Sigmoid colon (tissue), 7 donors: ENCODE measurements around the gene PTPRD. TPM values are rescaled to one million over a fixed set of nuclear protein-coding genes. Genes with fewer than 3 reads are reported as not detected.

ENCODE experiments used
- DNase-seq: peaks from one replicate; pipeline ENCODE4 v3.0.0-alpha.2; 2019
- H3K27ac ChIP-seq, 4 donors: fragments of 200-600 bp; sonication (generic); one replicate each; pipeline ENCODE4 v1.5.1; 2016 to 2019; ENCODE audit warnings: mild to moderate bottlenecking in 1 of 4
- H3K27me3 ChIP-seq, 3 donors: fragments of 200-600 bp; sonication (generic); one replicate each; pipeline ENCODE4 v1.5.1; 2019; ENCODE audit warnings: mild to moderate bottlenecking in 1 of 3
- H3K36me3 ChIP-seq, 4 donors: fragments of 200-600 bp; sonication (generic); one replicate each; pipeline ENCODE4 v1.5.1; 2016 to 2019
- H3K4me1 ChIP-seq, 4 donors: fragments of 200-600 bp; sonication (generic); one replicate each; pipeline ENCODE4 v1.5.1; 2017 to 2019
- H3K4me3 ChIP-seq, 4 donors: fragments of 200-600 bp; sonication (generic); one replicate each; pipeline ENCODE4 v1.5.1; 2017 to 2019; ENCODE audit warnings: mild to moderate bottlenecking in 2 of 4, moderate library complexity in 1 of 4
- H3K9me3 ChIP-seq, 4 donors: fragments of 200-600 bp in 3 of 4; sonication (generic) in 3 of 4; one replicate each; pipeline versions ENCODE4 v1.5.1 to v1.6.1; 2013 to 2019
- CTCF ChIP-seq, 4 experiments: fragments of 450-650 bp in 3 of 4; fragments of 200-600 bp in 1 of 4; IDR thresholded peaks; one replicate each; pipeline ENCODE4 v1.5.1; 2016 to 2019; ENCODE audit warnings: antibody characterized with exemption in 4 of 4, mild to moderate bottlenecking in 3 of 4, moderate library complexity in 2 of 4
- EP300 ChIP-seq, 4 donors: sonication (generic); formaldehyde crosslinking; IDR thresholded peaks; one replicate each; pipeline ENCODE4 v1.6.1; 2017; ENCODE audit warnings: antibody characterized with exemption in 4 of 4
- POLR2A ChIP-seq, 2 donors: fragments of 450-650 bp; IDR thresholded peaks; one replicate each; pipeline ENCODE4 v1.6.1; 2016; ENCODE audit warnings: antibody characterized with exemption in 2 of 2, mild to moderate bottlenecking in 2 of 2, moderate library complexity in 2 of 2
- POLR2AphosphoS5 ChIP-seq, 4 donors: sonication (generic); formaldehyde crosslinking; IDR thresholded peaks; one replicate each; pipeline ENCODE4 v1.6.1; 2017; ENCODE audit warnings: antibody characterized with exemption in 4 of 4
- WGBS, 2 donors: extraction: QIAGEN DNeasy Blood & Tissue Kit; methylation state at CpG; one replicate each; pipeline ENCODE4 v1.1.7; 2013; 5-methylcytosine and 5-hydroxymethylcytosine counted together
- intact Hi-C: fragments of 100-400 bp; cut with DNase I; formaldehyde crosslinking; loops from one replicate; pipeline ENCODE4 v1.15.1; 2023
- polyA plus RNA-seq, 3 donors: library from polyadenylated mRNA; stranded (reverse); fragments of 200-250 nt; gene quantifications; one replicate each; pipeline ENCODE4 v1.2.3, GENCODE V29; 2013
- total RNA-seq, 4 donors: library from RNA; depleted of rRNA; stranded (reverse); fragments of >200 nt; gene quantifications; one replicate each; pipeline ENCODE4 v1.1.0, GENCODE V29; 2016
- donor health status: healthy with polysubstance abuse.
- donor health status: Bipolar disorder and iron deficiency.
- donor health status: healthy.

PTPRD gene
- total and polyA plus RNA-seq, 7 donors, result 1.2 to 18.3 (median 6.3) TPM

- no peaks in the 10 kb centered on the region for H3K27me3 ChIP-seq
- 76 to 84% methylated on average over 2 of the region's 2 CpGs for WGBS, 2 donors
- no peak overlapping the region for H3K4me3 ChIP-seq
- no peaks in the 10 kb centered on the region for H3K4me1 ChIP-seq
- H3K36me3 ChIP-seq, result no peaks in the 10 kb centered on the region
- intact Hi-C loops, result no loop called here
- TF ChIP-seq EP300 (IDR thresholded peaks at IDR 0.05) (no peak), POLR2A (IDR thresholded peaks at IDR 0.05) (no peak), POLR2AphosphoS5 (IDR thresholded peaks at IDR 0.05) (no peak), CTCF (IDR thresholded peaks at IDR 0.05) (no peak)
- H3K27ac ChIP-seq, result no peak overlapping the region
- no peak for DNase-seq
- no peaks in the 10 kb centered on the region for H3K9me3 ChIP-seq
Measured at GRCh38 chr9:9283159-9283986, 1329.4 kb downstream of the PTPRD start.

- H3K27ac ChIP-seq, result no peak overlapping the region
Measured at GRCh38 chr9:9275601-9276000, 1337.2 kb downstream of the PTPRD start.

GRCh38 chr9:9257999-9258498 lies 1354.8 kb downstream of the PTPRD start:
- Histone ChIP-seq H3K27ac (no peak overlapping the region), H3K9me3 (no peaks in the 10 kb centered on the region), H3K27me3 (no peaks in the 10 kb centered on the region), H3K36me3 (no peaks in the 10 kb centered on the region), H3K4me3 (no peak overlapping the region), H3K4me1 (no peaks in the 10 kb centered on the region)
- intact Hi-C loops, result no loop called here
- WGBS, 2 donors, result 61 to 75% methylated on average over 3 of the region's 3 CpGs
- DNase-seq, result no peak
- TF ChIP-seq EP300 (IDR thresholded peaks at IDR 0.05) (no peak), CTCF (IDR thresholded peaks at IDR 0.05) (no peak), POLR2AphosphoS5 (IDR thresholded peaks at IDR 0.05) (no peak), POLR2A (IDR thresholded peaks at IDR 0.05) (no peak)

More at GRCh38 chr9:9275601-9276000, 1337.2 kb downstream of the PTPRD start:
- Histone ChIP-seq H3K4me1 (no peaks in the 10 kb centered on the region), H3K27me3 (no peaks in the 10 kb centered on the region), H3K4me3 (no peak overlapping the region), H3K9me3 (no peaks in the 10 kb centered on the region), H3K36me3 (no peaks in the 10 kb centered on the region)
- WGBS, 2 donors, result 82 to 88% methylated on average over 4 of the region's 4 CpGs
- no peak for DNase-seq
- TF ChIP-seq POLR2A (IDR thresholded peaks at IDR 0.05) (no peak), CTCF (IDR thresholded peaks at IDR 0.05) (no peak), POLR2AphosphoS5 (IDR thresholded peaks at IDR 0.05) (no peak), EP300 (IDR thresholded peaks at IDR 0.05) (no peak)
- intact Hi-C loops, result no loop called here

- no peaks in the 10 kb centered on the region for H3K9me3 ChIP-seq
- no peaks in the 10 kb centered on the region for H3K27me3 ChIP-seq
- no peak for DNase-seq
- no peaks in the 10 kb centered on the region for H3K4me1 ChIP-seq
- intact Hi-C loops, result no loop called here
- TF ChIP-seq EP300 (IDR thresholded peaks at IDR 0.05) (no peak), POLR2A (IDR thresholded peaks at IDR 0.05) (no peak), CTCF (IDR thresholded peaks at IDR 0.05) (no peak)
- WGBS, 2 donors, result 46 to 80% methylated on average over 2 of the region's 2 CpGs
- H3K4me3 ChIP-seq, result no peak overlapping the region
- no peaks in the 10 kb centered on the region for H3K36me3 ChIP-seq
- H3K27ac ChIP-seq, result no peak overlapping the region
Measured at GRCh38 chr9:9246726-9247125, 1366.1 kb downstream of the PTPRD start.
